Left ventricle myocardium inferior (tissue), 1 donor: ENCODE measurements around the gene SULT2B1. TPM values are rescaled to one million over a fixed set of nuclear protein-coding genes. Genes with fewer than 3 reads are reported as not detected.

Experiments used
- DNase-seq: peaks from one replicate; pipeline ENCODE4 v3.0.0-alpha.2; 2020
- H3K27ac ChIP-seq: fragments of 200-600 bp; replicated peaks from 2 replicates; pipeline ENCODE4 v1.8.0; 2021
- H3K27me3 ChIP-seq: fragments of 200-600 bp; 2 replicates; pipeline ENCODE4 v1.8.0; 2021; ENCODE audit warnings: low read depth
- H3K36me3 ChIP-seq: fragments of 200-600 bp; 2 replicates; pipeline ENCODE4 v1.8.0; 2021
- H3K4me1 ChIP-seq: fragments of 200-600 bp; 2 replicates; pipeline ENCODE4 v1.8.0; 2021
- H3K4me3 ChIP-seq: fragments of 200-600 bp; 2 replicates; pipeline ENCODE4 v1.8.0; 2021; ENCODE audit warnings: mild to moderate bottlenecking, moderate library complexity
- H3K9me3 ChIP-seq: fragments of 200-600 bp; replicated peaks from 2 replicates; pipeline ENCODE4 v1.8.0; 2021
- intact Hi-C: fragments of 100-400 bp; cut with micrococcal nuclease; formaldehyde crosslinking; loops from one replicate; pipeline ENCODE4 v1.11.0; 2022
- total RNA-seq: library from RNA; stranded (reverse); fragmentation: NEBNext Ultra II Directional; extraction: Animal tissue kit (Norgen Biotek cat#: 25700); gene quantifications from one replicate; pipeline ENCODE4 v1.2.1, GENCODE V29; 2021
- TF ChIP-seq, protein P1 (sequence below): fragments of 200-600 bp; IDR thresholded peaks from 2 replicates; pipeline ENCODE4 v1.8.0; 2021; ENCODE audit warnings: antibody characterized with exemption, mild to moderate bottlenecking, borderline replicate concordance
- donor health status: DM: no; HTN: yes; CAD: no; lungs with severe emphysema.

SULT2B1 gene
- total RNA-seq, 1 donor from 2014 or later, result 0.33 TPM

DNA sequence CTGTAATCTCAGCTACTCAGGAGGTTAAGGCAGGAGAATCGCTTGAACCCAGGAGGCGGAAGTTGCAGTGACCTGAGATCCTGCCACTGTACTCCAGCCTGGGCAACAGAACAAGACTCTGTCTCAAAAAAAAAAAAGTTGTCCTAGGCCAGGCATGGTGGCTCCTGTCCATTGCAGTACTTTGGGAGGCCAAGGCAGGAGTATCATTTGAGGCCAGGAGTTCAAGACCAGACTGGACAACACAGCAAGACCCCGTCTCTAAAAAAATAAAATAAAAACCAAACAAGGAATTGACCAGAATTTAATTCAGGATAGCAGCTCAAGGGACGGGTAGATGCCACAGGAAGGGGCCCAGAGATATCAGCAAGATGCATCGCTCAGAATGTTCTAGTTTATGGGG lies 4.9 kb downstream of the SULT2B1 start:
- Histone ChIP-seq H3K9me3 (no peaks in the 10 kb centered on the region), H3K4me3 (no peak overlapping the region), H3K27ac (no peak overlapping the region), H3K27me3 (peaks cover 50% of the 10 kb centered on the region), H3K36me3 (no peaks in the 10 kb centered on the region), H3K4me1 (no peaks in the 10 kb centered on the region)
- TF ChIP-seq, protein P1, sequence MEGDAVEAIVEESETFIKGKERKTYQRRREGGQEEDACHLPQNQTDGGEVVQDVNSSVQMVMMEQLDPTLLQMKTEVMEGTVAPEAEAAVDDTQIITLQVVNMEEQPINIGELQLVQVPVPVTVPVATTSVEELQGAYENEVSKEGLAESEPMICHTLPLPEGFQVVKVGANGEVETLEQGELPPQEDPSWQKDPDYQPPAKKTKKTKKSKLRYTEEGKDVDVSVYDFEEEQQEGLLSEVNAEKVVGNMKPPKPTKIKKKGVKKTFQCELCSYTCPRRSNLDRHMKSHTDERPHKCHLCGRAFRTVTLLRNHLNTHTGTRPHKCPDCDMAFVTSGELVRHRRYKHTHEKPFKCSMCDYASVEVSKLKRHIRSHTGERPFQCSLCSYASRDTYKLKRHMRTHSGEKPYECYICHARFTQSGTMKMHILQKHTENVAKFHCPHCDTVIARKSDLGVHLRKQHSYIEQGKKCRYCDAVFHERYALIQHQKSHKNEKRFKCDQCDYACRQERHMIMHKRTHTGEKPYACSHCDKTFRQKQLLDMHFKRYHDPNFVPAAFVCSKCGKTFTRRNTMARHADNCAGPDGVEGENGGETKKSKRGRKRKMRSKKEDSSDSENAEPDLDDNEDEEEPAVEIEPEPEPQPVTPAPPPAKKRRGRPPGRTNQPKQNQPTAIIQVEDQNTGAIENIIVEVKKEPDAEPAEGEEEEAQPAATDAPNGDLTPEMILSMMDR, result no peak
- intact Hi-C loops, result no loop called here
- no peak for DNase-seq

DNA sequence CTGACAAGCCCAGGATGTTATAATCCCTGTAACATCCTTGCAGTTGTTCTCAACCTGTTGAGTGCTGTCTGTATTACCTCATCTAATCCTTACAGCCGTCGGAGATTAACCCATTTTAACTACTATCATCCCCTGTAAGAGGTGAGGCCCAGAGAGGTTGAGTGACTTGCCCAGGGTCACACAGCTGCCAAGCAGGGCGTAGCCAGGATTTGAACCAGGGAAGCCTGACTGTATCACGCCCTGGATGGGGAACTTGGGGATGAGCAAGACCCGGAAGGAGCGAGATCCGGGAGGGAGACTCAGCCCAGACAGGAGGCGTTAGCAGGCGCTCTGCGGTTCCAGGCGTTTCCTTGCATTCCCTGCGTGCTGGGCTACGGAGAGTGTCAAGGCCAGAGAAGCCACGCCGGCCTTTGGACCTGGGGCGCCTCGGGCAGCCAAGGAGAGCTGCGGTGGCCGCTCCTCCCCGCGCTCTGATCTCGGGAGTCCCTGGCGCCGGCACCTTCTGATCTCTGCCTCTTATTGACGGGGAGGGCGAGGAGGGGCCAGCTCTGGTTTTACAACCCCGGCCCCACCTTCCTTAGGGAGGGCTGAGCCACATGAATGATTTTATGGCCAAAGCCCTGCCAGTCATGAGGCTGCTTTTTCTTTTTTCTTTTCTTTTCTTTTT lies 6.2 kb downstream of the SULT2B1 start:
- H3K9me3 ChIP-seq, result no peaks in the 10 kb centered on the region
- peaks cover 37% of the 10 kb centered on the region for H3K27me3 ChIP-seq
- no peak overlapping the region for H3K27ac ChIP-seq
- H3K36me3 ChIP-seq, result no peaks in the 10 kb centered on the region
- DNase-seq, result no peak
- H3K4me3 ChIP-seq, result no peak overlapping the region
- TF ChIP-seq, protein P1, result no peak
- intact Hi-C loops, result no loop called here
- no peaks in the 10 kb centered on the region for H3K4me1 ChIP-seq

GRCh38 chr19:48560095-48560530 lies 8.1 kb downstream of the SULT2B1 start:
- Histone ChIP-seq H3K4me3 (no peak overlapping the region), H3K36me3 (no peaks in the 10 kb centered on the region), H3K27me3 (peaks cover 27% of the 10 kb centered on the region), H3K9me3 (no peaks in the 10 kb centered on the region), H3K27ac (no peak overlapping the region), H3K4me1 (no peaks in the 10 kb centered on the region)
- DNase-seq, result no peak
- intact Hi-C loops, result no loop called here
- TF ChIP-seq, protein P1, result no peak

GRCh38 chr19:48561412-48561811 lies 9.4 kb downstream of the SULT2B1 start:
- no peaks in the 10 kb centered on the region for H3K36me3 ChIP-seq
- H3K4me1 ChIP-seq, result no peaks in the 10 kb centered on the region
- TF ChIP-seq, protein P1, result no peak
- H3K27me3 ChIP-seq, result peaks cover 26% of the 10 kb centered on the region
- no peak for DNase-seq
- H3K4me3 ChIP-seq, result no peak overlapping the region
- intact Hi-C loops, result no loop called here
- no peak overlapping the region for H3K27ac ChIP-seq
- H3K9me3 ChIP-seq, result no peaks in the 10 kb centered on the region

- Histone ChIP-seq H3K4me3 (no peak overlapping the region), H3K9me3 (no peaks in the 10 kb centered on the region), H3K27me3 (peaks cover 18% of the 10 kb centered on the region), H3K27ac (no peak overlapping the region), H3K36me3 (no peaks in the 10 kb centered on the region), H3K4me1 (peaks cover 10% of the 10 kb centered on the region)
- intact Hi-C loops, result no loop called here
- no peak for DNase-seq
- TF ChIP-seq, protein P1, result no peak
Observed at GRCh38 chr19:48565090-48565489, 13.1 kb downstream of the SULT2B1 start.
